CD1c-positive myeloid dendritic cell (primary cell): ENCODE data around the gene HSD3B1.
"Not testable (repeated sequence)": the region's sequence is repeated elsewhere in the genome, so short reads cannot be mapped to it uniquely, and the experiment has no call there.

Experiments used
- DNase-seq: peaks from one replicate; pipeline ENCODE4 v3.0.0-alpha.2; 2016; ENCODE audit errors: extremely low spot score

Gene HSD3B1

GRCh38 chr1:119490925-119491324, 16.1 kb upstream of the HSD3B1 start:
- no peak for DNase-seq

- DNase-seq = no peak
Measured at GRCh38 chr1:119492763-119493162, 14.2 kb upstream of the HSD3B1 start.

- no peak for DNase-seq
Measured at GRCh38 chr1:119504831-119505230, 2.2 kb upstream of the HSD3B1 start.

- DNase-seq = no peak
Measured at GRCh38 chr1:119510046-119510445, 3.0 kb downstream of the HSD3B1 start.

- no peak for DNase-seq
Measured at GRCh38 chr1:119515221-119515620, 8.2 kb downstream of the HSD3B1 start.

GRCh38 chr1:119516247-119516646, 9.2 kb downstream of the HSD3B1 start:
- DNase-seq = no peak

GRCh38 chr1:119516680-119517079, 9.7 kb downstream of the HSD3B1 start:
- no peak for DNase-seq

GRCh38 chr1:119517667-119518066, 10.7 kb downstream of the HSD3B1 start:
- not testable (repeated sequence) for DNase-seq

- peak; percentile 5 for DNase-seq
Measured at GRCh38 chr1:119531606-119532323, 24.8 kb downstream of the HSD3B1 start.

GRCh38 chr1:119532324-119532910, 25.4 kb downstream of the HSD3B1 start:
- no peak for DNase-seq

- no peak for DNase-seq
Measured at GRCh38 chr1:119535381-119535780, 28.4 kb downstream of the HSD3B1 start.

- DNase-seq = no peak
Measured at GRCh38 chr1:119537966-119538365, 31.0 kb downstream of the HSD3B1 start.

- no peak for DNase-seq
Measured at GRCh38 chr1:119539636-119540035, 32.6 kb downstream of the HSD3B1 start.

- DNase-seq = no peak
Measured at GRCh38 chr1:119541389-119541788, 34.4 kb downstream of the HSD3B1 start.

- DNase-seq = no peak
Measured at GRCh38 chr1:119542492-119542946, 35.5 kb downstream of the HSD3B1 start.

- no peak for DNase-seq
Measured at GRCh38 chr1:119544165-119544762, 37.3 kb downstream of the HSD3B1 start.

GRCh38 chr1:119546641-119547040, 39.6 kb downstream of the HSD3B1 start:
- no peak for DNase-seq

- DNase-seq = no peak
Measured at GRCh38 chr1:119547306-119547705, 40.3 kb downstream of the HSD3B1 start.

GRCh38 chr1:119547805-119548204, 40.8 kb downstream of the HSD3B1 start:
- no peak for DNase-seq

- DNase-seq = peak; percentile 71
Measured at GRCh38 chr1:119549719-119550132, 42.7 kb downstream of the HSD3B1 start.

GRCh38 chr1:119550381-119550780, 43.4 kb downstream of the HSD3B1 start:
- no peak for DNase-seq

- DNase-seq = no peak
Measured at GRCh38 chr1:119551218-119551617, 44.2 kb downstream of the HSD3B1 start.

- peak; percentile 32 for DNase-seq
Measured at GRCh38 chr1:119552656-119553055, 45.6 kb downstream of the HSD3B1 start.
